Ascending aorta (tissue), 2 donors: ENCODE results near the gene PTPN11. TPM values are rescaled to one million over a fixed set of nuclear protein-coding genes. Genes with fewer than 3 reads are reported as not detected.

Source experiments
- DNase-seq, 2 donors: peaks; one replicate each; pipeline ENCODE4 v3.0.0-alpha.2; 2019; ENCODE audit warnings: low spot score in 2 of 2
- H3K27ac ChIP-seq, 2 donors: fragments of 200-600 bp; sonication (generic); one replicate each; pipeline ENCODE4 v1.5.1; 2016 to 2017; ENCODE audit warnings: mild to moderate bottlenecking in 1 of 2
- H3K27me3 ChIP-seq: fragments of 200-600 bp; sonication (generic); one replicate; pipeline ENCODE4 v1.5.1; 2017
- H3K36me3 ChIP-seq, 2 donors: fragments of 200-600 bp; sonication (generic); one replicate each; pipeline ENCODE4 v1.5.1; 2016
- H3K4me1 ChIP-seq, 2 donors: fragments of 200-600 bp; sonication (generic); one replicate each; pipeline ENCODE4 v1.5.1; 2016 to 2017; ENCODE audit warnings: mild to moderate bottlenecking in 1 of 2
- H3K4me3 ChIP-seq, 2 donors: fragments of 200-600 bp; sonication (generic); one replicate each; pipeline ENCODE4 v1.5.1; 2016 to 2017; ENCODE audit warnings: mild to moderate bottlenecking in 1 of 2
- H3K9me3 ChIP-seq, 2 donors: fragments of 200-600 bp; sonication (generic); one replicate each; pipeline ENCODE4 v1.5.1; 2016
- intact Hi-C: fragments of 100-400 bp; cut with DNase I; formaldehyde crosslinking; loops from one replicate; pipeline ENCODE4 v1.15.1; 2023
- total RNA-seq: library from RNA; depleted of rRNA; stranded (reverse); fragments of >200 nt; gene quantifications from one replicate; pipeline ENCODE4 v1.1.0, GENCODE V29; 2016
- TF ChIP-seq, protein P1 (sequence below), 3 experiments: fragments of 200-600 bp in 2 of 3; fragments of 450-650 bp in 1 of 3; sonication (generic) in 2 of 3; IDR thresholded peaks; one replicate each; pipeline ENCODE4 v1.5.1; 2016 to 2019; ENCODE audit warnings: antibody characterized with exemption in 3 of 3, mild to moderate bottlenecking in 1 of 3, moderate library complexity in 1 of 3

PTPN11 gene
- total RNA-seq, 1 donor from 2014 or later, result 70.2 TPM

DNA sequence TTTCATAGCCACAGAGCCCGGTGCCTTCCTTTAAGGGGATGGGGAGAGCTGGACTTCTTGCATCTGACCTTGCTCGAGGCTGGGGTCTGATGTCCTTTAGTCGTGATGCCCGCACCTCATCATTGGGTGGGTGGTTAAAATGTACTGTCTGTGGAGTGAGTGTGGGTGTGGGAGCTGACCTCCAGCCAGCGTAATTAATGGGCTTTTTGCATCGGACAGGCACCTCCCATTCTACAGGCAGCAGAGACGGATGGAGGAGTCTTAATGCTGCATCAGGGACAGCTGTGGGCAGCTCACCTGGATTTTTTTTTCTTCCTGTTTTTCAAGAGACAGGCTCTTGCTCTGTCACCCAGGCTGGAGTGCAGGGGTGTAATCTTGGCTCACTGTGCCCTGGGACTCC is 114.8 kb downstream of the PTPN11 start:
- no peaks in the 10 kb centered on the region for H3K9me3 ChIP-seq
- TF ChIP-seq, protein P1, sequence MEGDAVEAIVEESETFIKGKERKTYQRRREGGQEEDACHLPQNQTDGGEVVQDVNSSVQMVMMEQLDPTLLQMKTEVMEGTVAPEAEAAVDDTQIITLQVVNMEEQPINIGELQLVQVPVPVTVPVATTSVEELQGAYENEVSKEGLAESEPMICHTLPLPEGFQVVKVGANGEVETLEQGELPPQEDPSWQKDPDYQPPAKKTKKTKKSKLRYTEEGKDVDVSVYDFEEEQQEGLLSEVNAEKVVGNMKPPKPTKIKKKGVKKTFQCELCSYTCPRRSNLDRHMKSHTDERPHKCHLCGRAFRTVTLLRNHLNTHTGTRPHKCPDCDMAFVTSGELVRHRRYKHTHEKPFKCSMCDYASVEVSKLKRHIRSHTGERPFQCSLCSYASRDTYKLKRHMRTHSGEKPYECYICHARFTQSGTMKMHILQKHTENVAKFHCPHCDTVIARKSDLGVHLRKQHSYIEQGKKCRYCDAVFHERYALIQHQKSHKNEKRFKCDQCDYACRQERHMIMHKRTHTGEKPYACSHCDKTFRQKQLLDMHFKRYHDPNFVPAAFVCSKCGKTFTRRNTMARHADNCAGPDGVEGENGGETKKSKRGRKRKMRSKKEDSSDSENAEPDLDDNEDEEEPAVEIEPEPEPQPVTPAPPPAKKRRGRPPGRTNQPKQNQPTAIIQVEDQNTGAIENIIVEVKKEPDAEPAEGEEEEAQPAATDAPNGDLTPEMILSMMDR (IDR thresholded peaks at IDR 0.05), result no peak
- H3K27me3 ChIP-seq, result no peaks in the 10 kb centered on the region
- H3K4me3 ChIP-seq, result no peak overlapping the region
- H3K27ac ChIP-seq, result no peak overlapping the region
- no peaks in the 10 kb centered on the region for H3K4me1 ChIP-seq
- intact Hi-C loops, result no loop called here
- DNase-seq, result no peak
- H3K36me3 ChIP-seq, result no peaks in the 10 kb centered on the region

DNA sequence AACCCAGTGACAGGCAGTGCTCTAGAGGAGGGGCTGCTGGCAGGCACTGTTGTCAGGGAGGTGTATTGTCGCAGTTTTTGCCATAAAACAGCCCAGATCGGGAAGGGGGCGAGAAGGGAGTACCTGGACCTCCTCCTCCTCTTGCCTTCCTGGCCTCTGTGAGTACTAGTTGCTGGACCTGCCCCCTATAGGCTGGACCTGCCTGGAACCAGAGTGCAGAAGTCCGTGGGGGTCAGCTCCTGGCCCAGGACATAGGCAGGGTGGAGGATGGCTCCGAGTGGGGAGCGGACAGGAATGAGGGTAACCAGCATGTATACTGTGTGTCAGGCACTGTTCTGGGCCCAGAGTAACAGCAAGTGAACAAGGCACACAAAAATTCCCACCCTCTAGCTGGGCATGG is 116.3 kb downstream of the PTPN11 start:
- Histone ChIP-seq H3K36me3 (no peaks in the 10 kb centered on the region), H3K4me1 (no peaks in the 10 kb centered on the region), H3K27ac (no peak overlapping the region), H3K9me3 (no peaks in the 10 kb centered on the region), H3K4me3 (no peak overlapping the region), H3K27me3 (no peaks in the 10 kb centered on the region)
- DNase-seq, result no peak
- TF ChIP-seq, protein P1 (IDR thresholded peaks at IDR 0.05), result no peak
- intact Hi-C loops, result no loop called here

DNA sequence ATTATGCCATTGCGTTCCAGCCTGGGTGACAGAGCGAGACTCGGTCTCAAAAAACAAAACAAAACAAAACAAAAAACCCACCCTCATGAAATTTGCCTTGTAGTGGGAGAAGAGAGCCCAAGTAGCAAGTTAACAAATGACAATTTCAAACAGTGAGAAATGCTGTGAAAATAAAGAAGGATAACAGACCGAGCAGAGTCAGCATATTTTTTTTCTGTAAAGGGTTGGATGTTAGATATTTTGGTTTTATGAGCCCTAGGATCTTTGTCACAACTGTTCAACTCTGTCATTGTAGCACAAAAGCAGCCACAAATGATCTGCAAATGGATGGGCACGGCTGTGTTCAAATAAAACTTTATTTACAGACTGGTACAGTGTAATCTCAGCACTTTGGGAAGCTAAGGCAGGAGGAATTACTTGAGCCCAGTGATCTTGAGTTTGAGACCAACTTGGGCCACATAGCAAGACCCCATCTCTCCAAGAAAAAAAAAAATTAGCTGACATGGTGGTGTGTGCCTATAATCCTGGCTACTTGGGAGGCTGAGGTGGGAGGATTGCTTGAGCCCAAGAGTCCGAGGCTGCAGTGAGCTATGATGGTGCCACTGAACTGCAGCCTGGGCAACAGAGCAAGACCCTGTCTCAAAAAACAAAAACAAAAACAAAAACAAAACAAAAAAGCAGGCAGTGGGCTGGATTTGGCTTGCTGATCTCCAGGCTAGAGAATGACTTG is 117.1 kb downstream of the PTPN11 start:
- no peaks in the 10 kb centered on the region for H3K9me3 ChIP-seq
- no peak overlapping the region for H3K4me3 ChIP-seq
- TF ChIP-seq, protein P1 (IDR thresholded peaks at IDR 0.05), result no peak
- no peaks in the 10 kb centered on the region for H3K27me3 ChIP-seq
- intact Hi-C loops, result no loop called here
- H3K36me3 ChIP-seq, result no peaks in the 10 kb centered on the region
- H3K4me1 ChIP-seq, result no peaks in the 10 kb centered on the region
- H3K27ac ChIP-seq, result no peak overlapping the region
- no peak for DNase-seq

DNA sequence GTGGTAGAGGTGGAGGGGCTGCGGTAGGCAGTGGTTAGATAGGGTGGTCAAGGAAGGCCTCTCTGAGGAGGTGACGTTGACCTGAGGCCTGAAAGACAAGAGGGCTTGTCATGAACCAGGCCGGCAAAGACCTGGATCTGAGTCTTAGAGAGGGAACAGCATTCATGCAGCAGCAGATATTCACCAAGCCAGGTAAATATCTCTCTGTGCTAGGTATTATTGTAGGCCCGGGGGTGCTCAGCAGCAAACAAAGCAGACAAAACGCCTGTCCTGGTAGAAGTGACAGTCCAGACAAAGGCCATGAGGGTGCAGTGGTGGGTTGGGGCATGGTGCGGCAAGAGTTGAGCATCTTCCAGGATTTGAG is 117.6 kb downstream of the PTPN11 start:
- Histone ChIP-seq H3K27ac (no peak overlapping the region), H3K4me1 (no peaks in the 10 kb centered on the region), H3K4me3 (no peak overlapping the region), H3K27me3 (no peaks in the 10 kb centered on the region), H3K9me3 (no peaks in the 10 kb centered on the region), H3K36me3 (no peaks in the 10 kb centered on the region)
- TF ChIP-seq, protein P1 (IDR thresholded peaks at IDR 0.05), result no peak
- intact Hi-C loops, result no loop called here
- DNase-seq, result no peak

DNA sequence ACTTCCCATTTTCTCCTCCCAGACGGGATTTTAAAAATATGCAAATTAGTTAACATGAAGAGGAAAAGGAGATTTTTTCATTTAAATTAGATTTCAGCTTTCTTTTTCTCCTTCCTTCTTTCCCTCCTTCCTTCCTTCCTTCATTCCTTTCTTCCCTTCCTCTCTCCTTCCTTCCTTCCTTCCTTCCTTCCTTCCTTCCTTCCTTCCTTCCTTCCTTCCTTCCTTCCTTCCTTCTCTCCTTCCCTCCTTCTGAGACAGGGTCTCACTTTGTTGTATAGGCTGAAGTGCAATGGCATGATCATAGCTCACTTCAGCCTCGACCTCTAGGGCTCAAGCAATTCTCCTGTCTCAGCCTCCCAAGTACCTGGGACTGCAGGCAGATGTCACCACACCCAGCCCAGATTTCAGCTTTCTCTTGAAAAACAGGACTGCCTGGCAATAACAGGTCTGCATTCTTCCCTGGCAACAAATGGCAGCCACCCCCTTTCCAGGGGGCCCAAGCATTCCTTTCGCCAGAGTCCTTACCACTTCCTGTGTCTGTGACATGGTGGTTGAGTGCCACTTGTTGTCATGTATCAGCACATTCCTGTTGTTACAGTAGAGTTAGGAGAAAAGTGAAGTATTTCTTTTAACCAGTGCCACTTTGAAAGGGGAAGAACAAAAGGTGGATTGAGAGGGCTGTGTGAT is 119.1 kb downstream of the PTPN11 start:
- no peaks in the 10 kb centered on the region for H3K27me3 ChIP-seq
- no peak for DNase-seq
- no peak overlapping the region for H3K4me3 ChIP-seq
- no peak overlapping the region for H3K27ac ChIP-seq
- H3K36me3 ChIP-seq, result no peaks in the 10 kb centered on the region
- no peaks in the 10 kb centered on the region for H3K4me1 ChIP-seq
- TF ChIP-seq, protein P1 (IDR thresholded peaks at IDR 0.05), result no peak
- intact Hi-C loops, result no loop called here
- no peaks in the 10 kb centered on the region for H3K9me3 ChIP-seq
